PC-3 (cell line): Measurements from ENCODE around the gene MYO7A. TPM values are rescaled to one million over a fixed set of nuclear protein-coding genes. Genes with fewer than 3 reads are reported as not detected.

Experiments
- ATAC-seq: fragments of 200-7000 bp; cut with Tn5 transposase; 2 replicates; pipeline ENCODE4 v1.9.1; 2020; ENCODE audit warnings: mild to moderate bottlenecking, moderate library complexity
- BruUV-seq: library from RNA; stranded (reverse); fragments of 400-500 nt; replicated peaks from 2 replicates; lab custom pipeline; 2021; lab: Mats Ljungman, UMichigan
- CTCF ChIA-PET: fragments of 300-600 bp; sonication (Branson Sonifier 250); formaldehyde crosslinking; loops from one replicate; lab custom pipeline; 2022; ENCODE audit warnings: antibody characterized with exemption; lab: Charles Lee
- POLR2A ChIA-PET: fragments of 300-600 bp; sonication (Branson Sonifier 250); formaldehyde crosslinking; loops from one replicate; lab custom pipeline; 2022; ENCODE audit warnings: antibody characterized with exemption; ENCODE audit not compliant: unreplicated experiment; lab: Charles Lee
- DNase-seq: peaks from one replicate; pipeline ENCODE4 v3.0.0-alpha.2; 2015
- H2AFZ ChIP-seq: fragments of 300-600 bp; sonication (generic); 2 replicates; pipeline ENCODE4 v1.6.0; 2016; ENCODE audit warnings: antibody characterized with exemption, low read length
- H3F3A ChIP-seq: fragments of 300-600 bp; sonication (generic); one replicate; pipeline ENCODE4 v1.6.0; 2017; ENCODE audit warnings: antibody characterized with exemption, low read length, control low read depth, mild to moderate bottlenecking; ENCODE audit not compliant: unreplicated experiment
- H3K27ac ChIP-seq: fragments of 300-600 bp; sonication (generic); 2 replicates; pipeline ENCODE4 v1.5.1; 2016; ENCODE audit warnings: mild to moderate bottlenecking, low read length
- H3K27me3 ChIP-seq: fragments of 300-600 bp; sonication (generic); 2 replicates; pipeline ENCODE4 v1.6.1; 2016; ENCODE audit warnings: low read length, mixed read lengths
- H3K36me3 ChIP-seq: fragments of 300-600 bp; sonication (generic); 2 replicates; pipeline ENCODE4 v1.6.1; 2016; ENCODE audit warnings: low read depth, mixed run types, low read length, mixed read lengths
- H3K4me1 ChIP-seq: fragments of 300-600 bp; sonication (generic); 2 replicates; pipeline ENCODE4 v1.5.1; 2016; ENCODE audit warnings: low read length; ENCODE audit not compliant: insufficient read depth
- H3K4me2 ChIP-seq: fragments of 300-600 bp; sonication (generic); 2 replicates; pipeline ENCODE4 v1.6.0; 2016; ENCODE audit warnings: low read length
- H3K4me3 ChIP-seq: fragments of 300-600 bp; sonication (generic); 2 replicates; pipeline ENCODE4 v1.5.1; 2016; ENCODE audit warnings: mild to moderate bottlenecking, low read length, mixed read lengths
- H3K79me2 ChIP-seq: fragments of 300-600 bp; sonication (generic); 2 replicates; pipeline ENCODE4 v1.6.1; 2017; ENCODE audit warnings: low read length, mixed read lengths
- H3K9ac ChIP-seq: fragments of 300-600 bp; sonication (generic); 2 replicates; pipeline ENCODE4 v1.6.0; 2016; ENCODE audit warnings: mild to moderate bottlenecking, low read length
- H3K9me2 ChIP-seq: fragments of 300-600 bp; sonication (generic); replicated peaks from 2 replicates; pipeline ENCODE4 v1.6.1; 2016; ENCODE audit warnings: mixed run types, low read length, mixed read lengths
- H3K9me3 ChIP-seq: fragments of 300-600 bp; sonication (generic); 2 replicates; pipeline ENCODE4 v1.6.1; 2016; ENCODE audit warnings: low read length, mixed read lengths
- H4K20me1 ChIP-seq: fragments of 300-600 bp; sonication (generic); 2 replicates; pipeline ENCODE4 v1.6.1; 2016; ENCODE audit warnings: low read length, mixed read lengths
- CTCF ChIP-seq: fragments of 300-600 bp; sonication (generic); conservative IDR thresholded peaks from 2 replicates; pipeline ENCODE4 v1.5.1; 2017; ENCODE audit warnings: antibody characterized with exemption, low read depth, mild to moderate bottlenecking, low read length
- EZH2 ChIP-seq: fragments of 300-600 bp; sonication (generic); IDR thresholded peaks from one replicate; pipeline ENCODE4 v1.6.1; 2017; ENCODE audit warnings: antibody characterized with exemption, mild to moderate bottlenecking, low read length; ENCODE audit not compliant: unreplicated experiment
- EZH2phosphoT487 ChIP-seq: fragments of 300-600 bp; sonication (generic); IDR thresholded peaks from 2 replicates; pipeline ENCODE4 v1.6.1; 2018; ENCODE audit warnings: mild to moderate bottlenecking, antibody characterized with exemption, low read length, borderline replicate concordance
- intact Hi-C: fragments of 100-400 bp; cut with micrococcal nuclease; formaldehyde crosslinking; loops from 2 replicates; pipeline ENCODE4 v1.9.0; 2023
- total RNA-seq: library from RNA; depleted of rRNA; stranded (reverse); fragments of >200 nt; gene quantifications from 2 replicates; pipeline ENCODE4 v1.2.3, GENCODE V29; 2014

Gene MYO7A
- total RNA-seq, 1 experiment from 2014 or later, result 0.66 TPM

DNA sequence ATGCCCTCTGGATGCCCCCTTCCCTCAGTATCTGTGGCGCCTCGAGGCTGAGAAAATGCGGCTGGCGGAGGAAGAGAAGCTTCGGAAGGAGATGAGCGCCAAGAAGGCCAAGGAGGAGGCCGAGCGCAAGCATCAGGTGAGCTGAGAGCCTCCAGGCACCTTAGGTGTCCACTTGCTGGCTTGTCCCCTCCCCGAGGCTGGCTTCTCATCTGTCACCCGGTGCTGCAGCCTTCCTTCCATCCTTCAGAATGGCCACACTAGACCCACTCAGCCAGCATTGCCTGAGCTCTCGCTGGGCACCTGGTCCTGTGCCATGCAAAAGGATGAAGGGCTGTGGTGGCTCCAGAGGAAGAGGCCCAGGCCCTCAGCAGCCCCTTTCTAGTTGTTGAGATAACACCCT is 52.3 kb downstream of the MYO7A start:
- CTCF ChIA-PET, result no interaction called here
- Histone ChIP-seq H3K9me3 (no peaks in the 10 kb centered on the region), H3K27ac (no peak overlapping the region), H3K4me2 (no peak overlapping the region), H2AFZ (no peak overlapping the region), H3K4me1 (no peaks in the 10 kb centered on the region), H4K20me1 (no peaks in the 10 kb centered on the region), H3K9ac (no peak overlapping the region), H3K79me2 (no peaks in the 10 kb centered on the region), H3K9me2 (no peaks in the 10 kb centered on the region), H3K4me3 (no peak overlapping the region), H3K27me3 (peaks cover 28% of the 10 kb centered on the region), H3K36me3 (no peaks in the 10 kb centered on the region), H3F3A (no peaks in the 10 kb centered on the region)
- BruUV-seq, result no TSS peak
- intact Hi-C loops, result no loop called here
- TF ChIP-seq CTCF, result no peak
- no peak for TF ChIP-seq EZH2
- TF ChIP-seq EZH2phosphoT487, result no peak
- DNase-seq (no peak), ATAC-seq (no peak)
- POLR2A ChIA-PET, result no interaction called here

DNA sequence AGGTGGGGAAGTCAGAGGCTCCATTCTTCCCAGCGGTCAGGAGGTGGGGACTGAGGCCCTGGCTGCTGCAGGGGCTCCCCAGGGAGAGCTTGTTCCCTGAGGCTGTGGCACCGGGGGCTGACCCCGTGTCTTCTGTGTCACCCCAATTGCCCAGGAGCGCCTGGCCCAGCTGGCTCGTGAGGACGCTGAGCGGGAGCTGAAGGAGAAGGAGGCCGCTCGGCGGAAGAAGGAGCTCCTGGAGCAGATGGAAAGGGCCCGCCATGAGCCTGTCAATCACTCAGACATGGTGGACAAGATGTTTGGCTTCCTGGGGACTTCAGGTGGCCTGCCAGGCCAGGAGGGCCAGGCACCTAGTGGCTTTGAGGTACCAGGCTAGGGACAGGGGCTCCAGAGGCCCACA is 53.2 kb downstream of the MYO7A start:
- ChIA-PET POLR2A (no interaction called here), CTCF (no interaction called here)
- H3K4me2 ChIP-seq, result no peak overlapping the region
- no peak overlapping the region for H2AFZ ChIP-seq
- no peaks in the 10 kb centered on the region for H3K9me2 ChIP-seq
- no peak overlapping the region for H3K27ac ChIP-seq
- H3K9ac ChIP-seq, result no peak overlapping the region
- H3K36me3 ChIP-seq, result no peaks in the 10 kb centered on the region
- H3K79me2 ChIP-seq, result no peaks in the 10 kb centered on the region
- H3K9me3 ChIP-seq, result no peaks in the 10 kb centered on the region
- H3K4me1 ChIP-seq, result no peaks in the 10 kb centered on the region
- ATAC-seq, result no peak
- intact Hi-C loops, result no loop called here
- H4K20me1 ChIP-seq, result no peaks in the 10 kb centered on the region
- DNase-seq, result no peak
- TF ChIP-seq CTCF, result no peak
- TF ChIP-seq EZH2phosphoT487, result no peak
- TF ChIP-seq EZH2, result no peak
- H3K27me3 ChIP-seq, result peaks cover 30% of the 10 kb centered on the region
- H3K4me3 ChIP-seq, result no peak overlapping the region
- H3F3A ChIP-seq, result no peaks in the 10 kb centered on the region
- BruUV-seq, result no TSS peak

DNA sequence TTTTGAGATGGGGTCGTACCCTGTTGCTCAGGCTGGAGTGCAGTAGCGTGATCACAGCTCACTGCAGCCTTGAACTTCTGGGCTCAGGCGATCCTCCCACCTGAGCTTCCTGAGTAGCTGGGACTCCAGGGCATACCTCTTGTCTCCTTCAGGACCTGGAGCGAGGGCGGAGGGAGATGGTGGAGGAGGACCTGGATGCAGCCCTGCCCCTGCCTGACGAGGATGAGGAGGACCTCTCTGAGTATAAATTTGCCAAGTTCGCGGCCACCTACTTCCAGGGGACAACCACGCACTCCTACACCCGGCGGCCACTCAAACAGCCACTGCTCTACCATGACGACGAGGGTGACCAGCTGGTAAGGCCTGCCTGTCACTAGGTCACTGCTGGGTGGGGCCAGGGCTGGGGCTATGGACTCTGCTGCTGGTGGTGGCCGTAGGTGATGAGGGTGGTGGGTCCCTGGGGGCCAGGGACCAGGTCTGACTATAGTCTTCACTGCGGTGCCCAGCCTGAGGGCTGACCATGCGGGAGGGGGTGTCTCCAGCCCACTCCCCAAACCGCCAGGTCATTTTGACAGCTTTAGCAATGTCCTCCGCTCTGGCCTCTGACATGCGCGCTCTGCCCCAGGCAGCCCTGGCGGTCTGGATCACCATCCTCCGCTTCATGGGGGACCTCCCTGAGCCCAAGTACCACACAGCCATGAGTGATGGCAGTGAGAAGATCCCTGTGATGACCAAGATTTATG is 53.9 kb downstream of the MYO7A start:
- no TSS peak for BruUV-seq
- TF ChIP-seq EZH2 (no peak), EZH2phosphoT487 (no peak), CTCF (no peak)
- ATAC-seq, result no peak
- Histone ChIP-seq H2AFZ (no peak overlapping the region), H3K27ac (no peak overlapping the region), H3K9ac (no peak overlapping the region), H4K20me1 (no peaks in the 10 kb centered on the region), H3K79me2 (no peaks in the 10 kb centered on the region), H3K9me3 (no peaks in the 10 kb centered on the region), H3K36me3 (no peaks in the 10 kb centered on the region), H3K4me1 (no peaks in the 10 kb centered on the region), H3K27me3 (peaks cover 30% of the 10 kb centered on the region), H3K4me3 (no peak overlapping the region), H3K9me2 (no peaks in the 10 kb centered on the region), H3K4me2 (no peak overlapping the region), H3F3A (no peaks in the 10 kb centered on the region)
- intact Hi-C loops, result no loop called here
- no peak for DNase-seq
- ChIA-PET CTCF (no interaction called here), POLR2A (no interaction called here)
